ENCODE measurements around the gene OXT. TPM values are rescaled to one million over a fixed set of nuclear protein-coding genes. Genes with fewer than 3 reads are reported as not detected.

OXT gene
- total and polyA plus RNA-seq, 2 donors (not counting 3 experiments of a cell fraction or from before 2014, with no cell fraction given) = not detected

GRCh38 chr20:3088031-3088430 lies 16.6 kb downstream of the OXT start:
- Histone ChIP-seq H3K27me3 (ENCODE audit: control insufficient read depth in 2 of 2, insufficient read depth in 2 of 2, low read length in 2 of 2) (peaks cover 14 to 18% of the 10 kb centered on the region in 2 experiments), H3K4me2 (ENCODE audit: insufficient read depth, low read length) (no peak overlapping the region), H3K79me2 (ENCODE audit: control insufficient read depth, insufficient read depth, low read length) (no peaks in the 10 kb centered on the region), H3K27ac (ENCODE audit: insufficient read depth, low read depth, low read length) (no peak overlapping the region), H3K4me1 (ENCODE audit: control insufficient read depth, extremely low read depth, insufficient read depth, low read length) (peaks cover 2% of the 10 kb centered on the region), H3K4me3 (replicated peaks in 1 of 3; ENCODE audit: insufficient read depth in 1 of 3, low read depth in 1 of 3, low read length in 3 of 3) (no peak overlapping the region), H4K20me1 (replicated peaks; ENCODE audit: control insufficient read depth, extremely low read depth, insufficient read depth, low read length) (no peaks in the 10 kb centered on the region), H3K9ac (replicated peaks; ENCODE audit: extremely low read depth, insufficient read depth, low read length) (no peak overlapping the region), H3K36me3 (ENCODE audit: control insufficient read depth in 2 of 2, extremely low read depth in 1 of 2, insufficient read depth in 2 of 2, low read length in 2 of 2) (no peaks in the 10 kb centered on the region), H2AFZ (ENCODE audit: low read depth, low read length) (no peak overlapping the region), H3K9me3 (replicated peaks; ENCODE audit: control insufficient read depth, insufficient read depth, low read length) (no peaks in the 10 kb centered on the region), H3K9me1 (replicated peaks; ENCODE audit: control insufficient read depth, extremely low read depth, insufficient read depth, low read length) (no peaks in the 10 kb centered on the region)
- BruUV-seq (replicated peaks) = no TSS peak
- no peak for FAIRE-seq
- intact Hi-C loops (cut with micrococcal nuclease) (no loop called here), dilution Hi-C loops (cut with MboI; ENCODE audit: extremely low pct_ligation_motif_present, low sequenced_read_pairs) (no loop called here)
- POLR2A ChIA-PET = no interaction called here
- no peak for TF ChIP-seq EZH2 (IDR thresholded peaks at IDR 0.05; ENCODE audit: borderline replicate concordance, low read depth, low read length, severe bottlenecking)
- no peak for TF ChIP-seq JUN (IDR thresholded peaks at IDR 0.05; ENCODE audit: borderline replicate concordance, insufficient read depth, insufficient read length, low read depth)
- no peak for TF ChIP-seq MYC (IDR thresholded peaks at IDR 0.05; ENCODE audit: low read depth, low read length)
- TF ChIP-seq FOS (IDR thresholded peaks at IDR 0.05; ENCODE audit: borderline replicate concordance, insufficient read depth, low read length) = no peak
- no peak for TF ChIP-seq GATA2 (IDR thresholded peaks at IDR 0.05; ENCODE audit: insufficient read depth, insufficient read length, low read depth, low read length)
- TF ChIP-seq POLR2AphosphoS5 (IDR thresholded peaks at IDR 0.05; ENCODE audit: insufficient read depth, low read depth, low read length) = no peak
- TF ChIP-seq POLR2A (IDR thresholded peaks at IDR 0.05; ENCODE audit: low read depth, low read length) = no peak
- TF ChIP-seq CTCF (IDR thresholded peaks at IDR 0.05; ENCODE audit: extremely low read depth in 1 of 2, insufficient read depth in 1 of 2, low read depth in 1 of 2, low read length in 2 of 2) = no peak
- TF ChIP-seq MAX (IDR thresholded peaks at IDR 0.05; ENCODE audit: insufficient read depth, insufficient read length) = no peak
- no peak for DNase-seq (ENCODE audit: low read depth, low spot score)
- CTCF ChIA-PET = interaction anchor here (0.7 to 2.4 kb wide), 5 partner anchors 8 to 34 kb away, joined by 3 to 8 read pairs (median 3); no protein-coding TSS in a partner anchor

All from endothelial cell of umbilical vein (primary cell).